LNCAP (cell line): ENCODE data around the gene TGFBR3.

Experiments
- TF ChIP-seq, protein P1 (sequence below): fragments of 450-650 bp; IDR thresholded peaks from 2 replicates; pipeline ENCODE4 v1.5.1; 2017; ENCODE audit warnings: mild to moderate bottlenecking

Gene TGFBR3

DNA sequence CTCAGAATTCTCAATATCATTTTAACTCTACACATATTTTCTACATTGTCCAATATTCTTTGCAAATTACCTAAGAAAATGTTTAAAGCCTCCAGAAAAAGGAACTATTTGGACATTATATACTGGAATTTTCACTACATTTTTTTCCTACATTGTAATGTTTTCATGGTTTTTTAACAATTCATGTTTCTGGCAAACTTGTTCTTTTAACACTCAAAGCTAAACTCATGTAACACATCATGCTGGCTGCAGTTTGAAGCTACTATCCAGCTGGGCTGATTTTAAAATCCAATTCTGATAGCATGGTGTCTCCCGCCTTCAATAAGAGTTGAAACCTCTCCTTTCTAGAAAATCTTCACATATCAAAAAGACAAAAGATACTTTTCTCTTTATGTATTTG is 52.0 kb downstream of the TGFBR3 start:
- TF ChIP-seq, protein P1, sequence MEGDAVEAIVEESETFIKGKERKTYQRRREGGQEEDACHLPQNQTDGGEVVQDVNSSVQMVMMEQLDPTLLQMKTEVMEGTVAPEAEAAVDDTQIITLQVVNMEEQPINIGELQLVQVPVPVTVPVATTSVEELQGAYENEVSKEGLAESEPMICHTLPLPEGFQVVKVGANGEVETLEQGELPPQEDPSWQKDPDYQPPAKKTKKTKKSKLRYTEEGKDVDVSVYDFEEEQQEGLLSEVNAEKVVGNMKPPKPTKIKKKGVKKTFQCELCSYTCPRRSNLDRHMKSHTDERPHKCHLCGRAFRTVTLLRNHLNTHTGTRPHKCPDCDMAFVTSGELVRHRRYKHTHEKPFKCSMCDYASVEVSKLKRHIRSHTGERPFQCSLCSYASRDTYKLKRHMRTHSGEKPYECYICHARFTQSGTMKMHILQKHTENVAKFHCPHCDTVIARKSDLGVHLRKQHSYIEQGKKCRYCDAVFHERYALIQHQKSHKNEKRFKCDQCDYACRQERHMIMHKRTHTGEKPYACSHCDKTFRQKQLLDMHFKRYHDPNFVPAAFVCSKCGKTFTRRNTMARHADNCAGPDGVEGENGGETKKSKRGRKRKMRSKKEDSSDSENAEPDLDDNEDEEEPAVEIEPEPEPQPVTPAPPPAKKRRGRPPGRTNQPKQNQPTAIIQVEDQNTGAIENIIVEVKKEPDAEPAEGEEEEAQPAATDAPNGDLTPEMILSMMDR, result no peak

DNA sequence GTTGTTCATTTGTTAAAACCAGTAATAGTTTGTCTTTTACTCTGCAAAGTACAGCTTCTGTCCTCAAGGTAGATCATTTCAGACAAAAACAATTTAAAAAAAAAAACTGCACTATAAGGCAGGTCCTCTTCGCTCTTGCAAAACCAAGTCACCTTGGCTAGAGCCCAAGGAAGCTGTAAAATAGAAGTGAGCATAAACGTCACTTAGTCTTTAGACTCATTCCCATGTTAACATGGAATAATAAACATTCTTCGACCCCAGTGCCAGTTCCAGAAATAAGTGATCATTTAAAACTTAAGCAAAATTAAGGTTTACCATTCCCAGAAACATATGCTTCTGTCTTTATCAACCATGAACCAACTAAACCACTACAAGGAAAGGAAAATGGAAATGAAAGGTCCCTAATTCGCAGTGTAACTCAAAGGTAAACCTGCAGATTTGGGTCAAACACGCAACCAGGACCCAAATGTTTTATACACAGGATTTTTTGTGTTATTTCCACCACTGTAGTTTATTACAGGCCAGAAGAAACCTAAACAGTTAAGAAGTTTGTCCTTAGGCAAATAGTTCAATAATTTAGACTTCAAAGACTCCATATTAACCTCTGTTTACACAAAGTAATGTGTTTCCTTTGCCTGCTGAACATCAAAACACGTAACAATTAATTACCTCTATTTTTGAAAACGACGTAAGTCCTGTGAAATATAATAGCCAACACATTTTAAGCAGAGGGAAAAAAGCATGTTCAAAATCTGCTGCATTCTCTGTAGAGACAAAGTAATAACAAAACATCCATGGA is 54.6 kb downstream of the TGFBR3 start:
- TF ChIP-seq, protein P1, result no peak

DNA sequence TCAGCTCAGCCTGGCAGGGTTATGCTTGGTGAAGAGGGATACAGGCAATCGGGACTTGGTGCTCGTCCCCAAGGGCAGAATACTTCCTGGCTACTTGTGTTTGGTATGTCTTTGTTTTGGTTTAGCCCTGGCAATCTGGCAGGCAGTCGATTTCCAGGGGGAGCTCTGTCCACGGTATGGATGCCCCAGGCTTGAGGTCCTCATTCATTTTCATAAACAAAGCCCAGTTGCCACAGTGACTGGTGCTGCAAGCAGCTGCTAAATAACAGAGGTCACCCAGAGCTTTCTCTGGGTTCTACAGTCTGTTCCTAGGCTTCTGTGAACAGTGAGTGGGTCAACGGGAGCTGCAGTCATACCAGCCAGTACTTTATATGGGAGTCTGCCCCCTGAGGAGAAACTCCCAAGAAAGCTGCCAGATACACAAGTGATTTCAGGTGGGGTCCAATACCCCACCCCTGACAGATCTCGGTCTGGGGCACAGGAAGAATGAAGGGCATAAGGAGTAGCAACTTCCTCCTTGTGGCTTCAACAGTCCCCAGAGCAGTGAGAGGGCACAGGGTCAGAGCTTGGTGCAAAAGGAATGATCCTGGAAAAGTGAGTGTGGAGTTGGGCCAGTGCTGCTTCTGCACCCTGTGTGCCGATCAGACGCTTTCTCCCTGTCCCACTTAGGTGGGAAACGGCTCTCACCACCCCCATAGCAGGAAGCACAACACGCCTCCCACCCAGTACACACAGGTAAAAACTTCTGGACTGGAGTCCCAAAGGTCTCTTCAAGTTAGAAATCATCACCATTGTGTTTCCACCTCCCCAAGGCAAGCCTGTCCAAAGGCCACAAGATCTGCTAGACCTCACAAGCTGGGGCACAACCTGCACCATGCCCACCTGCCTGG is 55.5 kb downstream of the TGFBR3 start:
- TF ChIP-seq, protein P1, result no peak

DNA sequence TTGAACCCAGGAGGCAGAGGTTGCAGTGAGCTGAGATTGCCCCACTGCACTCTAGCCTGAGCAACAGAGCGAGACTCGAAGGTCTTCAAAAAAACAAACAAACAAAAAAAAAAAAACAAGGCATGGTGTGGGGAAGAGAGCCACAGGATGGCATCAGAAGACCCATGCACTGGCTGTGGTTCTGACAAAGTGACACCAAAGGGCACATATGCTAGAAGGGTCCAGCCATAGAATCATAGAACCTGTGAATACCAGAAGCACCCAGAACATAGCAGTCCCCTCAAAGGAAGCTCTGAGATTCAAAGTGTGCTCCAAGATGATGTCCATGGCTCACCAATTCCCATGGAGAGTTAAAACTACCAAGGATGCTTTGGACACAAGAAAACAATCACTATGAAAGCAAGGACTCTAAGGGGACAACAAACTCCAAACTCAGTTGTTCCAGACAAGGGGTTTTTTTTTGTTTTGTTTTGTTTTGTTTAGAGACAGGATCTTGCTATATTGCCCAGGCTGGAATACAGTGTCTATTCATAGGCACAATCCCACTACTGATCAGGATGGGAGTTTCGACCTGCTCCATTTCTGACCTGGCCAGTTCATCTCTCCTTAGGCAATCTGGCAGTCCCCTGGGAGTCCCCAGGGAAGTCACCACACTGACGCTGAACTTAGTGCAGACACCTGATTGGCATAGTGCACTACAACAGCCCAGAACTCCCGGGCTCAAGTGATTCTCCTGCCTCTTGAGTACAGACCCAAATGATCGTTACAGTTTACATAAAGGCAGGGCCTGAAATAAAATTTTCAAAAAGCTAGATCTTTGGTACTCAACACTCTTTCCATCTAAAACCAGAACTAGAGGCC is 56.4 kb downstream of the TGFBR3 start:
- TF ChIP-seq, protein P1, result no peak

DNA sequence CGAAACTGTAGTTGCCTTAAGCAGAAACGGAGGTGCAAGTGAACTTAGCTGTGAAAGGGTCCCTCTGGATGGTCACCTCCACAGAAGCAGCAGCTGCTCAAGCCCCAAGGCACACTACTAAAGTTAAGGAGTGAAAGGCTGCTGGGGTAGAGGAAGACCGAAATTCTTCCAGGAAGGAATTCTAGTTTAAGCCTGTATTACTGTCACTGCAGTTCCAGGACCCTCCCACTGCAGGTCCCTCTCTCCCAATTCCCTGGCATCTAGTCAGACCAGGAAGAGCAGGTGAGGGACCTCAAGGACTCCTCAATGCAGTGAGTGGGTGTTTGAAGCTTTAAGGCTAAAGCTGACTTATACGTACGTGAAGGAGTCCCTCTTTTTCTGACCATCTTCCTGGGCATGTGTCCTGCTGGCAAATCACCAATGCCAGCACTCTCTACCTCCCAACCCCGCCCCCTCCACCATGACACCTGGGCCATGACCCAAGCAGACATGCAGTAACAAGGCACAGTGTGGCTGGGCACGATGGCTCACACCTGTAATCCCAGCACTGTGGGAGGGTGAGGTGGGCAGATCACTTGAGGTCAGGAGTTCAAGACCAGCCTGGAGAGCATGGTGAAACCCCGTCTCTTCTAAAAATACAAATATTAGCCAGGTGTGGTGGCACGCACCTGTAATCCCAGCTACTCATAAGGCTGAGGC is 57.2 kb downstream of the TGFBR3 start:
- TF ChIP-seq, protein P1, result no peak

DNA sequence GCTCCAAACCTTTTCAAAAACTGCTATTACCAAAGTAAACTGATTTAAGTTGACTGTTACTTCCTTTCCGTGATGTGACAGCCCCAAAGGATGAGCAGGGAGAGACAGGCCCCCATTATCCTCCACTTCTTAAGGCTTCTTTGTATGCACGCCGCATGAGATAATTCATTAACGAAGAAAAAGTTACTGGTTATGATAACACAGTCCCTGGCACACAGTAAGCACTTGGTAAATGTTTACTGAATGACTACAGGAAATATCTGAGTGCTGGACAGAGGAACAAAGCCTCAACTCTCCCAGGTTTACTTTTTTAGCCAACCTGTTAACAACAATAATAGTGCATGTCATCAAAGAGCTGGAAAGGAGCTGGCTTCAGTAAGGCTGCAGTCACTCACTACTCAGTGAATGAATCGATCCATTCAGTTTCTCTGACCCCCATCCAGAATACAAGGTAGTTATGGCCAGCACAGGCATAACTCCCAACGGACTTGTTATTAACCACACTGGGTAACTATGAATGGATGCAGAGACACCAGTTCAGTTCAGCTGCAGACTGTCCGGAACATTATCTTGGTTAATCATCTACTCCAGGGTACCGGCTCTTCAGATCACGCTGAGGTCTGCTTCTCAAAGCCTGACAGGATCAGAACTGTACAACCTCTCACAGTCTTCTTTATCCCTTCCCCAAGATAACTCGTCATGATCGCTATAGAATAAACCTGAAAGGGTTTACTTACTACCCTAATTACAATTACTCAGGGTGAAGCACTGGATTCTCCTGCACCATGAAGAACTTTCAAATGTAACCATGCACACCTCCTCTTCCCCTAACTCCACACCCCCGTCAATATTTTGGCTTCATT is 58.3 kb downstream of the TGFBR3 start:
- TF ChIP-seq, protein P1, result no peak
